Measurements from ENCODE around the gene KIFC3. TPM values are rescaled to one million over a fixed set of nuclear protein-coding genes. Genes with fewer than 3 reads are reported as not detected.
"Not testable (repeated sequence)": the region's sequence is repeated elsewhere in the genome, so short reads cannot be mapped to it uniquely, and the experiment has no call there.

Gene KIFC3
- total and polyA plus RNA-seq, 8 donors, result 41.4 to 96.8 (median 60.0) TPM

- no peak for TF ChIP-seq CTCF (IDR thresholded peaks at IDR 0.05)
- peaks cover 11 to 45% of the 10 kb centered on the region in 2 donors for H3K4me1 ChIP-seq
- no peak for DNase-seq
- no peaks in the 10 kb centered on the region for H3K36me3 ChIP-seq
- no peak overlapping the region for H3K27ac ChIP-seq
- no peak overlapping the region for H3K4me3 ChIP-seq
- intact Hi-C loops (cut with DNase I), result no loop called here
- ATAC-seq, result no peak
- no peaks in the 10 kb centered on the region for H3K9me3 ChIP-seq
- no peaks in the 10 kb centered on the region for H3K27me3 ChIP-seq
Measured at GRCh38 chr16:57814896-57815295, 12.6 kb upstream of the KIFC3 start.

- intact Hi-C loops (cut with DNase I), result no loop called here
- Histone ChIP-seq H3K36me3 (no peaks in the 10 kb centered on the region), H3K27ac (no peak overlapping the region), H3K4me3 (no peak overlapping the region), H3K27me3 (no peaks in the 10 kb centered on the region), H3K4me1 (peaks cover 18 to 59% of the 10 kb centered on the region in 2 donors), H3K9me3 (no peaks in the 10 kb centered on the region)
- TF ChIP-seq CTCF (IDR thresholded peaks at IDR 0.05), result no peak
- no peak for DNase-seq
- ATAC-seq, result no peak
Measured at GRCh38 chr16:57813466-57813865, 11.2 kb upstream of the KIFC3 start.

- DNase-seq, result not testable (repeated sequence)
Measured at GRCh38 chr16:57811340-57811739, 9.0 kb upstream of the KIFC3 start.

GRCh38 chr16:57810197-57811031 is 8.1 kb upstream of the KIFC3 start:
- no peaks in the 10 kb centered on the region for H3K27me3 ChIP-seq
- H3K9me3 ChIP-seq, result no peaks in the 10 kb centered on the region
- peaks cover 20 to 58% of the 10 kb centered on the region in 2 donors for H3K4me1 ChIP-seq
- intact Hi-C loops (cut with DNase I), result no loop called here
- peak; percentile 78 for ATAC-seq
- TF ChIP-seq CTCF (IDR thresholded peaks at IDR 0.05), result no peak
- H3K27ac ChIP-seq, result peak overlapping the region; percentile 69 to 84
- no peaks in the 10 kb centered on the region for H3K36me3 ChIP-seq
- no peak overlapping the region for H3K4me3 ChIP-seq
- peak in 2 of 4 donors; percentile 94 to 96 for DNase-seq

More at GRCh38 chr16:57811340-57811739, 9.0 kb upstream of the KIFC3 start:
- peaks cover 25 to 68% of the 10 kb centered on the region in 2 donors for H3K4me1 ChIP-seq
- H3K27me3 ChIP-seq; H3K4me3 ChIP-seq; intact Hi-C loops (cut with DNase I); H3K9me3 ChIP-seq; H3K27ac ChIP-seq; ATAC-seq; H3K36me3 ChIP-seq: not testable (repeated sequence)

GRCh38 chr16:57809276-57810196 is 7.2 kb upstream of the KIFC3 start:
- ATAC-seq (no peak), DNase-seq (no peak)
- Histone ChIP-seq H3K4me1 (peaks cover 20 to 51% of the 10 kb centered on the region in 2 donors), H3K4me3 (no peak overlapping the region), H3K27ac (peak overlapping the region; percentile 69 to 84), H3K27me3 (no peaks in the 10 kb centered on the region), H3K9me3 (no peaks in the 10 kb centered on the region), H3K36me3 (no peaks in the 10 kb centered on the region)
- intact Hi-C loops (cut with DNase I), result no loop called here
- TF ChIP-seq CTCF (IDR thresholded peaks at IDR 0.05), result no peak

All from left lung (tissue), 10 donors.